HG02840 (cell line): Measurements from ENCODE around the gene GNL2.
A peak's percentile ranks its signal among the peaks of the same experiment; 100 is the strongest.
"Not testable (repeated sequence)": the region's sequence is repeated elsewhere in the genome, so short reads cannot be mapped to it uniquely, and the experiment has no call there.

Experiments used
- ATAC-seq: cut with Tn5 transposase; IDR thresholded peaks from one replicate; pipeline ENCODE4 v1.9.1; 2021; ENCODE audit warnings: mild to moderate bottlenecking, moderate library complexity, moderate number of reproducible peaks; ENCODE audit not compliant: unreplicated experiment, low FRiP score

The GNL2 gene

GRCh38 chr1:37560401-37561132, 35.2 kb downstream of the GNL2 start:
- no peak for ATAC-seq

GRCh38 chr1:37559957-37560379, 35.8 kb downstream of the GNL2 start:
- not testable (repeated sequence) for ATAC-seq

GRCh38 chr1:37559080-37559479, 36.7 kb downstream of the GNL2 start:
- no peak for ATAC-seq

DNA sequence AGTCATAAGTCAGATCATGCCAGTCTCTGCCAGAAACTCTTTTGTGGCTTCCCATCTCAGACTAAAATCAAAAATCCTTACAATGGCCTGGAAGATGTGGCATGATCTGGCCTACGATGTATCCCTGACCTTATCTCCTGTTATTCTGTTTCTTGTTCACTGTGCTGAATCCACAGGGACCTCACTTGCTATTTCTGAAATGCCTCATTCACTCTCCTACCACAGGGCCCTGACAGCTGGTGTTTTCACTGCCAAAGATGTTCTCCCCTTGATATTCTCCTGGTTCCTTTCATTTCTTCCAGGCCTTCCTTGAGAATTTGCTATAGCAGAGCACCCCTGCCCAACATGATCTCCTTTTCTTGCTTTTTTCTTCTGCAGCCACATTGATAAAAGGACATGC, 37.3 kb downstream of the GNL2 start:
- ATAC-seq = no peak

- no peak for ATAC-seq
Observed at GRCh38 chr1:37557402-37557801, 38.3 kb downstream of the GNL2 start.

DNA sequence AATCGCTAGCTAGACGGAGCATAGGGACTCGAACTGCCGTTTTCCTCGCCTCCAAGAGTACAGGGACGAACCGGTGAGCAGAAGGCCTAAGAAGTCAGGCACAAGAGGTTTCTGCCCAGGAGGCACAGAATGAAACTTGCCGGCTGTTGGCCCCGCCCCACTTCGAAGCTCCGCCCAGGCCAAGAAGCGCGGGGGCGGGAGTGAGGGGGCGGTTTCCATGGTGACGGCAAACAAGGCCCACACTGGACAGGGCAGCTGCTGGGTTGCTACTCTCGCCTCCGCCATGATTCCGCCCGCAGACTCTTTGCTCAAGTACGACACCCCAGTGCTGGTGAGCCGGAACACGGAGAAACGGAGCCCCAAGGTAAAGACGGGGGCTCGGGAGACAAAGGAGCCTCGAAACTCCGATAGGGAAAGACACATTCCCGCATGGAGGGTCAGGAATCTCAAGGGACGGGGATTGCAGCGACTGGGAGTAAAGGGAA, 39.0 kb downstream of the GNL2 start, which contains the start of gene DNALI1:
DNALI1 (plus strand) TSS at position 229 of the 485 bp plus-strand sequence; CDS start at position 284, 55 bp downstream.
- no peak for ATAC-seq

DNA sequence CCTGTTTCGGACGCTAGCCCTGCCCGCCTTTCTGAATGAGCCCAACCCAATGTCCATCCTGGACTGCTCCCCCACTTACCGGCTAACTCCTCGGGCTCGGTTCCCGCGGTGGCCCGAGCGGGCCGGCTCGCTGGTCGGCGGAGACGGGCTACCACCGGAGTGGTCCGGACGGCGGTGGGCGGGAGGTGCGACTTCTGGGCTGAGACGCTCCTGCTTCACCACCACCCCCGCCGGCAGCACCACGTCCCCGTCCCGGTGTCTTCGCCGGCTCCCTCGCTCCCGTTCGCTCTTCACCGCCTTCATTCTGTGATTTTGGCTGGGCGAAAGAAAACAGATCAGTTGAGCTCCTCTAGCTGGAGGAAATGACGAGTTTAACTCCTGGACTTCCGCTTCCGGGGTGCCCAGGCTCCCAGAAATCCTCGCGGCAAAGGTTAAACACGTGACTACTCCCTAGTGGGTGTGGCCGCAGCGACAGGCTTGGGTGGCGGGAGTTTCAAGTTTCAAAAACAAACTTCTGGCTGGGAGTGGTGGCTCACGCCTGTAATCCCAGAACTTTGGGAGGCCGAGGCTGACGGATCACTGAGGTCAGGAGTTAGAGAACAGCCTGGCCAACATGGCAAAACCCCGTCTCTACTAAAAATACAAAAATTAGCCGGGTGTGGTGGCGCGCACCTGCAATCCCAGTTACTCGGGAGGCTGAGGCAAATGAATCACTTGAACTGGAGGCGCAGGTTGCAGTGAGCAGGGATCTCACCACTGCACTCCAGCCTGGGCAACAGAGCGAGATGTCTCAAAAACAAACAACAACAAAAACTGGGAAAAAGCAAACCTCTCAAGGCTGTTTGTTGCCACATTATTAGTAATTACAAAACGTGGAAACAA, 41.6 kb downstream of the GNL2 start, which contains the start of gene SNIP1:
SNIP1 (minus strand) TSS at position 367 of the 882 bp plus-strand sequence; CDS start at position 303, 64 bp downstream.
- peak; percentile 80 for ATAC-seq

DNA sequence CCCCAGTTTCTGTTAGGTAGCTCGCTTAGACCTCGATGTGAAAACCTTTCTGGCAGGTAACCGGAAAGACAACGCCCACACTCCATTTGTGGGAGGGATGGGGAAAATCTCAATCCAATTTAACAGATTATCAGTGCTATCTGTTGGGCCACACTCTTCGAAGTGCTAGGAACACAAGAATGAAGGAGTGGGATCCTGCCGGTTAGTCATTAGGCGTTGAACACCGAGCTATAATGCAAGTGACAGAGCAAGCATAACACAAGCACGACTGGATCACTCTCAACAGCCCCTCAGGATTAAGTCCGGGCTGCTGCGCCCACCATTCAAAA, 42.2 kb downstream of the GNL2 start:
- ATAC-seq = no peak

GRCh38 chr1:37549341-37549740, 46.4 kb downstream of the GNL2 start:
- ATAC-seq = no peak

DNA sequence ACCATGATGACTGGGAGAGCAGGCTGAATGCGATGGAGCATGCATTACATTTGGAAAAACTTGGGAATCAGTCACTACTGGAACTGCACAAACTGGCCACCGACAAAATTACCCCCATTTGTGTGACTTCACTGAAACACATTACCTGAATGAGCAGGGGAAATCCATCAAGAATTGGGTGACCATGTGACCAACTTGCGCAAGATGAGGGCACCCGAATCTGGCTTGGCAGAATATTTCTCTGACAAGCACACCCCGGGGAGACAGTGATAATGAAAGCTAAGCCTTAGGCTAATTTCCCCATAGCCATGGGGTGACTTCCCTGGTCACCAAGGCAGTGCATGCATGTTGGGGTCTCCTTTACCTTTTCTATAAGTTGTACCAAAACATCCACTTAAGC, 50.7 kb downstream of the GNL2 start:
- ATAC-seq = no peak

- no peak for ATAC-seq
Observed at GRCh38 chr1:37544530-37544929, 51.2 kb downstream of the GNL2 start.

GRCh38 chr1:37540036-37540785, 55.5 kb downstream of the GNL2 start:
- ATAC-seq = no peak

DNA sequence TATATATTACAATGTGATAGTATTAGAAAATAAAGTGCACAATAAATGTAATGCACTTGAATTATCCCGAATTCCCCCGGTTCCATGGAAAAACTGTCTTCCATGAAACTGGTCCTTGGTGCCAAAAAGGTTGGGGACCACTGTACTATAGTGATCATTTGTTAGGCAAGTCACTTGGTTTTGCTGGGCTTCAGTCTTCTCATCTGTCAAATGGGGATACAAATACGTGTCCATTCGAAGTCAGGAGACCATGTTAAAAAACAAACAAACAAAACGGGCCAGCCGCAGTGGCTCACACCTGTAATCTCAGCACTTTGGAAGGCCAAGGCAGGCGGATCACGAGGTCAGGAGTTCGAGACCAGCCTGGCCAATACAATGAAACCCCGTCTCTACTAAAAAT, 56.6 kb downstream of the GNL2 start:
- ATAC-seq = not testable (repeated sequence)

GRCh38 chr1:37537378-37537777, 58.4 kb downstream of the GNL2 start:
- no peak for ATAC-seq

DNA sequence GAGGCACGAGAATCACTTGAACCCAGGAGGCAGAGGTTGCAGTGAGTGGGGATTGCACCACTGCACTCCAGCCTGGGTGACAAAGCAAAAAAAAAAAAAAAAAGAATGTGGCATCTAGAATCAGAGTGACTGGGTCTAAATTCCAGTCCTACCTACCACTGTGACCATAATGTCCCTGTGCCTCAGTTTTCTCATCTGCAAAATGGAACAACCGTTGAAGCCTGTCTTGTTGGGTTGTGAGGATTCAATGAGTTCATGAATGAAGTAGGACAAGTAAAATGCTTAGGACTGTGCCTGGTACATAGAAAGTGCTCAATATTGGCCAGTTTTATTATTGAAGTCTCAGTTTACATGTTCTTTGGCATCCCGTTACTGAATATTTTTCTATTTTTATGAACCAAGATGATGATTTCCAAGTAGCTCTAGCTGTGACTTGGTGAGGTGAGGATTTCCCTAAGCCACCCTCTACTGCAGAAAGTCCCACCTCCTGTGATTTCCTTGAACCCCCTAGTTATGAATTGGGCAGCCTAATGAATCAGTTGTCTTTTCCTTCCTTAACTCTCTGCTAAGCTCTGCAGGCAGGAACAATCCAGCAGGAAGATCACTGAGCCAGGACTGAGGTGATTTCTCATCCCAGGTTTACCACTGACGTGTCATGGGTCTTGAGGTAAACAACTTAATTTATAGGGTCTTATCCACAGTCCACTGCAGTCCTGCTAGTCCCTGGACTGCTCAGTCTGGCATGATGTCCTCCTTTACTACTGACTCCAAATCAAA, 62.2 kb downstream of the GNL2 start:
- ATAC-seq = no peak

DNA sequence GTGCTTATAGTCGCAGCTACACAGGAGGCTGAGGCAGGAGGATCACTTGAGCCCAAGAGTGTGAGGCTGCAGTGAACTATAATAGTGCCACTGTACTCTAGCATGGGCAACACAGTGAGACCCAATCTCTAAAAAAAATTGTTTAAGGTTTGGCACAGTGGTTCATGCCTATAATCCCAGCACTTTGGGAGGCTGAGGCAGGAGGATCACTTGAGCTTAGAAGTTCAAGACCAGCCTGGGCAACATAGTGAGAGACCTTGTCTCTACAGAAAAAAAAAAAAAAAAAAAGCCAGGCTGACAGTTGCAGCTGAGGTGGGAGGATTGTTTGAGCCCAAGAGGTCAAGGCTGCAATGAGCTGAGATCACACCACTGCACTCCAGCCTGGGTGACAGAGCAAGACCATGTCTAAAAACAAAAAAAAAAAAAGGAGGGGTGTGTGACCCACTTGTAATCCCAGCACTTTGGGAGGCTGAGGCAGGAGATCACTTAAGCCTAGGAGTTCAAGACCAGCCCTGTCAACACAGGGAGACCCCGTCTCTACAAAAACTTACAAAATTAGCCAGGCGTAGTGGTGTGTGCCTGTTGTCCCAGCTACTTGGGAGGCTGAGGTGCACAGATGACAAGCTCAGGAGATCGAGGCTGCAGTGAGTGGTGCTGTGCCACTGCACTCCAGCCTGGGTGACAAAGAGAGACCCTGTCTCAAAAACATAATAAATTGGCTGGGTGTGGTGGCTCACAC, 63.1 kb downstream of the GNL2 start:
- ATAC-seq = not testable (repeated sequence)

DNA sequence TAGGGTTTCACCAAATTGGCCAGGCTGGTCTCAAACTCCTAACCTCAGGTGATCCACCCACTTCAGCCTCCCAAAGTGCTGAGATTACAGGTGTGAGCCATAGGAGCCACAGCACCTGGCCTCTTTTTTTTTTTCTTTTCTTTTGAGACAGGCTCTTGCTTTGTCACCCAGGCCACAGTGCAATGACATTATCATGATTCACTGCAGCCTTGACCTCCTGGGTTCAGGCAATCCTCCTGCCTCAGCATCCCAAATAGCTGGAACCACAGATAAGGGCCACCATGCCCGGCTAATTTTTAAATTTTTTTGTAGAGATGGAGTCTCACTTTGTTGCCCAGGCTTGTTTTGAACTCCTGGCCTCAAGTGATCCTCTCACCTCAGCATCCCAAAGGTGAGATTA, 65.8 kb downstream of the GNL2 start:
- not testable (repeated sequence) for ATAC-seq

- no peak for ATAC-seq
Observed at GRCh38 chr1:37519613-37520012, 76.1 kb downstream of the GNL2 start.

DNA sequence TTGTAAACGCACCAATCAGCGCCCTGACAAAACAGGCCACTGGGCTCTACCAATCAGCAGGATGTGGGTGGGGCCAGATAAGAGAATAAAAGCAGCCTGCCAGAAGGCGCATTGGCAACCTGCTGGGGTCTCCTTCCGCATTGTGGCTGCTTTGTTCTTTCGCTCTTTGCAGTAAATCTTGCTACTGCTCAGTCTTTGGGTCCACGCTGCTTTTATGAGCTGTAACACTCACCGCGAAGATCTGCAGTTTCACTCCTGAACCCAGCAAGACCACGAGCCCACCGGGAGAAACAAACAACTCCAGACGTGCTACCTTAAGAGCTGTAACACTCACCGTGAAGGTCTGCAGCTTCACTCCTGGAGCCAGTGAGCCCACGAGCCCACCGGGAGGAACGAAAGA, 76.8 kb downstream of the GNL2 start:
- ATAC-seq = not testable (repeated sequence)
